ENCODE data around the gene C11orf65. TPM values are rescaled to one million over a fixed set of nuclear protein-coding genes. Genes with fewer than 3 reads are reported as not detected.
"Not testable (repeated sequence)": the region's sequence is repeated elsewhere in the genome, so short reads cannot be mapped to it uniquely, and the experiment has no call there.

The C11orf65 gene
- total RNA-seq, 4 donors from 2014 or later, result 0.46 to 1.1 TPM; not detected in 2

DNA sequence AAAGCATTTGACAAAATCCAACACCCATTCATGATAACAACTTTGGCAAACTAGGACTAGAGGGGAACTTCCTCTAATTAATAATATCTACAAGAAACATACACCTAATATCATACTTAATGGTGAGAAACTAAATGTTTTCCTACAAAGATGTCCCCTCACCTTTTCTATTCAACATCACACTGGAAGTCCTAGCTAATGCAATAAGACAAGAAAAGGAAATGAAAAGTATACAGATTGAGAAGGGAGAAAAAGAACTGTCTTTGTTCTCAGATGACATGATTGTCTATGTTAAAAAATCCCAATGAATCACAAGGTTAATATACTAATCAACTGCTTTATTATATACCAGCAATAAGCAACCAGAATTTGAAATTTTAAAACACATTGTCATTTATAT lies 52.4 kb downstream of the C11orf65 start:
- Histone ChIP-seq H3K36me3 (no peaks in the 10 kb centered on the region), H3K27ac (no peak overlapping the region), H3K9me3 (peaks cover 0 to 5% of the 10 kb centered on the region in 2 donors), H3K4me3 (no peak overlapping the region), H3K27me3 (no peaks in the 10 kb centered on the region), H3K4me1 (no peaks in the 10 kb centered on the region)
- DNase-seq, result no peak
- intact Hi-C loops (cut with DNase I; ENCODE audit: low total_unique reads), result no loop called here
- no peak for TF ChIP-seq POLR2A (IDR thresholded peaks at IDR 0.05)
- TF ChIP-seq, protein P1, sequence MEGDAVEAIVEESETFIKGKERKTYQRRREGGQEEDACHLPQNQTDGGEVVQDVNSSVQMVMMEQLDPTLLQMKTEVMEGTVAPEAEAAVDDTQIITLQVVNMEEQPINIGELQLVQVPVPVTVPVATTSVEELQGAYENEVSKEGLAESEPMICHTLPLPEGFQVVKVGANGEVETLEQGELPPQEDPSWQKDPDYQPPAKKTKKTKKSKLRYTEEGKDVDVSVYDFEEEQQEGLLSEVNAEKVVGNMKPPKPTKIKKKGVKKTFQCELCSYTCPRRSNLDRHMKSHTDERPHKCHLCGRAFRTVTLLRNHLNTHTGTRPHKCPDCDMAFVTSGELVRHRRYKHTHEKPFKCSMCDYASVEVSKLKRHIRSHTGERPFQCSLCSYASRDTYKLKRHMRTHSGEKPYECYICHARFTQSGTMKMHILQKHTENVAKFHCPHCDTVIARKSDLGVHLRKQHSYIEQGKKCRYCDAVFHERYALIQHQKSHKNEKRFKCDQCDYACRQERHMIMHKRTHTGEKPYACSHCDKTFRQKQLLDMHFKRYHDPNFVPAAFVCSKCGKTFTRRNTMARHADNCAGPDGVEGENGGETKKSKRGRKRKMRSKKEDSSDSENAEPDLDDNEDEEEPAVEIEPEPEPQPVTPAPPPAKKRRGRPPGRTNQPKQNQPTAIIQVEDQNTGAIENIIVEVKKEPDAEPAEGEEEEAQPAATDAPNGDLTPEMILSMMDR (IDR thresholded peaks at IDR 0.05), result no peak

DNA sequence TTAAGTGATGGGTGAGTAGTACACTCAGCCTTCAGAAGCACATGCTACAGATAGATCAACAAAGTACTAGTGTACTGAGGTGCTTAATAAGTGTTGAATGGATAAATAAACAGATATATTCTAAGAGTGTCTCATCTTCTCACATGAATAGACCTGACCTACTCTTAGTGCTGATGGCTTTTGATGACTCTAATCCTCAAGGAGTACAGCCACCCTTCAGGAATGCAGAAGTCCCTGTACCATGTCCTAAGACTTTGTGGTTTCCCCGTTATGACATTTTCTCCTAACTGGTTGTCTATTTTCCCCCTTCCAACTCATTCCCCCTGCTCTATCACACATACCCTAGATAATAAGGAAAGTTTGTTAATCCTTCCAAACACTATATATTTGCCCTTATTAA lies 61.6 kb downstream of the C11orf65 start:
- H3K4me1 ChIP-seq, result no peaks in the 10 kb centered on the region
- no peak for TF ChIP-seq POLR2A (IDR thresholded peaks at IDR 0.05)
- TF ChIP-seq, protein P1 (IDR thresholded peaks at IDR 0.05), result no peak
- H3K4me3 ChIP-seq, result no peak overlapping the region
- no peaks in the 10 kb centered on the region for H3K27me3 ChIP-seq
- no peaks in the 10 kb centered on the region for H3K36me3 ChIP-seq
- H3K27ac ChIP-seq, result no peak overlapping the region
- no peaks in the 10 kb centered on the region for H3K9me3 ChIP-seq
- intact Hi-C loops (cut with DNase I; ENCODE audit: low total_unique reads), result no loop called here
- DNase-seq, result no peak

DNA sequence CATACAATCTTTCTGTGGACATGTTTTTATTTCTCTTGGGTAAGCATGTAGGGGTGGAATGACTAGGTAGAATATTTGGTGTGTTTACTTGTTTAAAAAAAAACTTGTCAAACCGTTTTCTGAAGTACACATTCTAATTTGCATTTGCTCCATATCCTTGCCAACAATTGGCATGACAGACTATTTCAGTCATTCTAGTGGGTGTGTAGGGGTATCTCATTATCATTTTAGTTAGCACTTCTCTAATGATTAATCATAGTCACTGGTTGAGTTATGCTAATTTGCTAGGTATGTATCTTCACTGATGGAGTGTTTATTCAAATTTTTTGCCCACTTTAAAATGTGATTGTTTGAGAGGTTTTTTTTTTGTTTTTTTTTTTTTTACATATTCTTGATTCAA lies 64.3 kb downstream of the C11orf65 start:
- intact Hi-C loops (cut with DNase I; ENCODE audit: low total_unique reads), result no loop called here
- Histone ChIP-seq H3K27me3 (no peaks in the 10 kb centered on the region), H3K9me3 (no peaks in the 10 kb centered on the region), H3K4me3 (no peak overlapping the region), H3K36me3 (no peaks in the 10 kb centered on the region), H3K27ac (no peak overlapping the region), H3K4me1 (no peaks in the 10 kb centered on the region)
- DNase-seq, result no peak
- TF ChIP-seq, protein P1 (IDR thresholded peaks at IDR 0.05), result no peak
- no peak for TF ChIP-seq POLR2A (IDR thresholded peaks at IDR 0.05)

DNA sequence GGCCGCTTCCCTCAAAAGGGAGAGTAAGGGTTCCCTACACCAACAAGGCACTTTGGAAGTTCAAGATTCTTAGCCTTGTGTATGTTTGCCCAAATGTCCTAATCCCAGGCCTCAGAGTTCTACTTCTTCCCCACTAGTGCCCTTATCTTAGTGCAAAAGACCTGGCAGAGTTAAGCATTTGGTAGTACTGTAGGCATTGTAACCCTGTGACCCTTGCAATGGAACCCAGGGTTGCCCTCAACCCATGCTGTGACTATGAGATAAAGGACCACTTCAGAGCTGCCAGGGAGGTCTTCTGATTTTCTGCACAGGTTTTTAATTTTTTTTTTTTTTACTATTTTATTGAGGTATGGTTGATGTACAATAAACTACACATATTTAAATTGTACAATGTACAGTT lies 65.1 kb downstream of the C11orf65 start:
- Histone ChIP-seq H3K27me3 (no peaks in the 10 kb centered on the region), H3K4me3 (no peak overlapping the region), H3K36me3 (no peaks in the 10 kb centered on the region), H3K27ac (no peak overlapping the region), H3K9me3 (no peaks in the 10 kb centered on the region), H3K4me1 (no peaks in the 10 kb centered on the region)
- DNase-seq, result no peak
- TF ChIP-seq POLR2A (IDR thresholded peaks at IDR 0.05), result no peak
- intact Hi-C loops (cut with DNase I; ENCODE audit: low total_unique reads), result no loop called here

DNA sequence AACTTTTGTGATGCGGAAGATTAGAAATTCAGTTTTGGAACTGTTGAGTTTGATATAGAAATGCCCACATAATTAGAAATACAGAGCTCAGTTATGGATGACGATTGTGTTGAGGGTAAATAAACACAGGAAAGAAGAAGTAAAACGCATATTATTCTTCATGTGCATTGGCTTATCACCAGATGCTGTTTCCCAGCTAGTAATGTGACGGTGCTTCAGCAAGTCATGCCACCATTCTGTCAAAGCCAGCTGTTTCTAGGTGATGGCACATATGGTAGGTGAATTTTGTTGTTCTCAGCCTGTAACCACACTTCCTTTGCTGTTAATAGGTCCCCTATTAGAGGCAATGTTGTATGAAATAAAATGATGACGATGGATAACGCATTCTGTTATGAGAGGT lies 68.9 kb downstream of the C11orf65 start:
- Histone ChIP-seq H3K27me3 (no peaks in the 10 kb centered on the region), H3K36me3 (no peaks in the 10 kb centered on the region), H3K27ac (no peak overlapping the region), H3K4me1 (no peaks in the 10 kb centered on the region), H3K9me3 (no peaks in the 10 kb centered on the region), H3K4me3 (no peak overlapping the region)
- no peak for DNase-seq
- no peak for TF ChIP-seq POLR2A (IDR thresholded peaks at IDR 0.05)
- TF ChIP-seq, protein P1 (IDR thresholded peaks at IDR 0.05), result no peak
- intact Hi-C loops (cut with DNase I; ENCODE audit: low total_unique reads), result no loop called here

DNA sequence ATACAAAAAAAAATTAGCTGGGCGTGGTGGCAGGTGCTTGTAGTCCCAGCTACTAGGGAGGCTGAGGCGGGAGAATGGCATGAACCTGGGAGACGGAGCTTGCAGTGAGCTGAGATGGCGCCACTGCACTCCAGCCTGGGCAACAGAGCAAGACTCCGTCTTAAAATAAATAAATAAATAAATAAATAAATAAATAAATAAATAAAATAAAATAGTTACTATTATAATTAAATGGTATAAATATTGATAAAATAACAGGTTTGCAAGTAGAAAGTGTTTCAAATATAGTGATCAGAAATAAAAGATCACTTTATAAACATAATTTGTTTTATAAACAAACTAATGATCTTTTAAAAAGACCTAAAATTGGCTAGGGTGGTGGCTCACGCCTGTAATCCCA lies 70.7 kb downstream of the C11orf65 start:
- H3K36me3 ChIP-seq; H3K4me1 ChIP-seq; H3K27me3 ChIP-seq; H3K4me3 ChIP-seq; intact Hi-C loops (cut with DNase I; ENCODE audit: low total_unique reads); DNase-seq; H3K27ac ChIP-seq; H3K9me3 ChIP-seq: not testable (repeated sequence)

Measured in uterus (tissue), 4 donors.